ENCODE results near the gene GRK2. TPM values are rescaled to one million over a fixed set of nuclear protein-coding genes. Genes with fewer than 3 reads are reported as not detected.
A peak's percentile ranks its signal among the peaks of the same experiment; 100 is the strongest.
"Not testable (repeated sequence)": the region's sequence is repeated elsewhere in the genome, so short reads cannot be mapped to it uniquely, and the experiment has no call there.

The GRK2 gene
- polyA plus RNA-seq, 5 donors: 43.6 to 75.6 (median 57.5) TPM

GRCh38 chr11:67311051-67311555 is 44.8 kb downstream of the GRK2 start:
- no peak for DNase-seq

DNA sequence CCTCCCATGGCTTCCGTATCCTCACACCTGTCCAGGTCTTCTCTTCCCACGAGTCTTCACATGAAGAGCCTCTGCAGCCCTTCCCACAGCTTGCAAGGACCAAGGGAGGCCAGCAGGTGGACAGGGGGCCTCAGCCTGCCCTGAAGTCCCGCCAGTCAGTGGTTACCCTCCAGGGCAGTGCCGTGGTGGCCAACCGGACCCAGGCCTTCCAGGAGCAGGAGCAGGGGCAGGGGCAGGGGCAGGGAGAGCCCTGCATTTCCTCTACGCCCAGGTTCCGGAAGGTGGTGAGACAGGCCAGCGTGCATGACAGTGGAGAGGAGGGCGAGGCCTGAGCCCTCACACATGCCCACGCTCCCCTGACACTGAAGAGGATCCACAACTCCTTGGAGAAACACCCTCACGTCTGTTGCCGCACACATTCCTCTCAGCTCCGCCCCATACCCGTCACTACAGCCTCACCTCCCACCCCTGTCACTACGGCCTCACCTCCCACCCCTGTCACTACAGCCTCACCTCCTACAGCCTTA is 45.3 kb downstream of the GRK2 start:
- no peak for DNase-seq

- no peak for DNase-seq
Measured at GRCh38 chr11:67312187-67313021, 46.1 kb downstream of the GRK2 start.

GRCh38 chr11:67313125-67313890 is 47.0 kb downstream of the GRK2 start:
- no peak for DNase-seq

- no peak for DNase-seq
Measured at GRCh38 chr11:67314218-67314617, 47.9 kb downstream of the GRK2 start.

GRCh38 chr11:67315325-67315909 is 49.1 kb downstream of the GRK2 start:
- DNase-seq: no peak

DNA sequence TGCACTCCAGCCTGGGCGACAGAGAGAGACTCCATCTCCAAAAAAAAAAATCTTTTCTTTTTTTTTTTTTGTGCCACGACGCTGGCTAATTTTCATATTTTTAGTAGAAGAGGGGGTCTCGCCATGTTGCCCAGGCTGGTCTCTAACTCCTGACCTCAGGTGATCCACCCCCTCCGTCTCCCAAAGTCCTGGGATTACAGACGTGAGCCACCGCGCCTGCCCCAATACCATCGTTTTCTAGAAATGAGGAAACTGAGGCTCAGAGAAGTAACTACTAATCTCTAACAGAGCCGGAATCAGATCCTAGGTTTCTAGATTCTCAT is 50.6 kb downstream of the GRK2 start:
- DNase-seq: no peak

DNA sequence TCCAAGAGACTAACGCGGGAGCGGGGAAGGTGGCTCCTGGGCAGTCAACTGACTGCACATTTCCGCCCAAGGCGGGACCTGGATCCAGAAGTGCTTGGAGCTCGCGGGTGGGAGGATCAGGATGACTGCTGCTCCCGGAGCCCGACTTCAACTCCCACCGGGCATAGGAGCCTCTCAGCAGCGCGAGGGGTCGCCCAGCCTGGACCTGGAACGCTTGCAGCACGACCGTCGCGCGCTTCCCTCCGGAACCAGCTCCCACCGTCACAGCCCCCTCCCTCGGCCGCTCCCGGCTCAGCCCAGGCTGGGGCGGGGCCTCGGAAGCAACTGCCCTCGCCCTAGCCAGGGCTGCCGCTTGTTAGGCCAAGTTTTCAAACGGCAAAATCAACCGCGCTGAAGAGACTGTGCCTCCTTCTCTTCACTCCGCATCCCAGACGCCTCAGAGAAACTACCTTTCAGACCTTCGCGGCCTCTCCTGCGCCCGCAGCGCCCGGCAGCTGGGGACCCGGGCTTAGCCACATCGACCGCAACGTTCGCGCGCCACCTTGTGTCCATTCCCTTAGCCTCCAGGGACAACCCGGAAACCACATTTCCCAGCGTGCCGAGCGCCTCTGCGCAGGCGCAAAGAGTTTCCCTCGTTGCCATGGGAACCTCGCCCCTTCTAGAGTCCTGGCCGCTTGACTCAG is 51.1 kb downstream of the GRK2 start:
- peak; percentile 96 to 97 for DNase-seq

DNA sequence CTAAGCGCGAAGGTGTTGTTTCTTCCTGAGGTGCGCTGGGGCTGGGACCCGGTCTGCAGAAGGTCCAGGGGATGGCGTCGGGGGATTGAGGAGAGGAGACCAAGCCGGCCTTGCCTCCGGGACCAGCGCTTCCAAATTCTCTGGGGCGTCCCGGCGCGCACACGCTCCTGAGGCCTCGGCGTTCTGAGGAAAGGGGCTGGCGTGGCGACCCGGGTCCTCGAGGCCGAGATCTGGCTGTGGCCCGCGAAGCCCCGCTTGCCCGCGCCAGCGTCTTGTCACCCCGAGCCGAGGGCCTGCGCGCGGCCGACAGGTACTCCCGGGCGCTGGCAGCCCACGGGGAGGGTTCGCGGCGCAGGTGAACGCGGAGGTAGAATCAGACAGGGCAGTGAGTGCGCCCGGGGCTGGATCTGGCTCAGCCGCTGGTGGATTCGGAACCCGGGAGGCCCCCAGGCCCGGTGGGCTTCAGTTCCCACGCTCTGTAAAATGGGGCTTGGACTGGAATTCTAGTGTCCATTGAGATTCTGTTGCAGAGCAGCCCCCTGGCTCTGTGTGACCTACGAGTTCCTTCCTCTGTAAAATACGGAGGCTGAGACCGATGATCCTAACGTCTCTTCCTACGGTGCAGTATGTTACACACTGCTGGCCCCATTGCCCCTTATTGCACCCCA is 51.7 kb downstream of the GRK2 start:
- no peak for DNase-seq

GRCh38 chr11:67318876-67319275 is 52.6 kb downstream of the GRK2 start:
- DNase-seq: not testable (repeated sequence)

GRCh38 chr11:67320011-67320410 is 53.7 kb downstream of the GRK2 start:
- DNase-seq: no peak

DNA sequence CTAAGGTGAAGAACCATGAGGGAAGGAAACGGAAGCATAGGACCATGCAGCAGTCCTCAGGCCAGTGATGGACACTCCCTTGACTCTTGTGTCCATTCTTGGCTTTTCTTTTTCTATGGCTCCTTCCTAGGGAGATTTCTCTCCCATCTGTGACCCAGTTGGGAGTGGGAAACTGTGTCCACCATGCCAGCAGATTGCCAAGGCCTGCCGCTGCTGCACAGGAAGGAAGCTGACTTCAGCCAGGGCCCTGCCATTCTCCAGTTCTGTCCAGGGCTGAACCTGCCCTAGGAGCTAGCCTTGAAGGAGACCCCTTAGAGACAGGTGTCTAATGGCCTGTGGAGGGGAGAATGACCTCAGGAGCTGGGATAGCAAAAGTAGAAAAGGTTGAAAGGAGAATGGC is 54.4 kb downstream of the GRK2 start:
- DNase-seq: no peak

- DNase-seq: no peak
Measured at GRCh38 chr11:67321313-67321871, 55.1 kb downstream of the GRK2 start.

- DNase-seq: no peak
Measured at GRCh38 chr11:67322049-67322448, 55.8 kb downstream of the GRK2 start.

DNA sequence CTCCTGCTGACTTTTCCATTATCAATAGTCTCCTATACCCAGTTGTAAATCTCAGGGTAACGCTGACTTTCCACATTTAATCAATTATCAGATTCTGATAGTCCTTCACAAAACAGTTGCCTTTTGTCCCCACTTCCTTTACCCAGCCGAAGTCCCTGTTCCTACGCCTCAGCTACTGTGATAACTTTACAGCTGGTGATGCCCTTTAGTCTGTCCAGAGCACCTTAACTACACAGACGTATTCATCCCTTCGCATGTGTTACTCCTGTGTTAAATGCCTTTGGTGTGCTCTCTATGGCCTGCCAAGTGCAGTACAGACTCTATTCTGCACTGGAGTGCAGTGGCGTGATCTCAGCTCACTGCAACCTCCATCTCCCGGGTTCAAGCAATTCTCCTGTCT is 57.3 kb downstream of the GRK2 start:
- no peak for DNase-seq

DNA sequence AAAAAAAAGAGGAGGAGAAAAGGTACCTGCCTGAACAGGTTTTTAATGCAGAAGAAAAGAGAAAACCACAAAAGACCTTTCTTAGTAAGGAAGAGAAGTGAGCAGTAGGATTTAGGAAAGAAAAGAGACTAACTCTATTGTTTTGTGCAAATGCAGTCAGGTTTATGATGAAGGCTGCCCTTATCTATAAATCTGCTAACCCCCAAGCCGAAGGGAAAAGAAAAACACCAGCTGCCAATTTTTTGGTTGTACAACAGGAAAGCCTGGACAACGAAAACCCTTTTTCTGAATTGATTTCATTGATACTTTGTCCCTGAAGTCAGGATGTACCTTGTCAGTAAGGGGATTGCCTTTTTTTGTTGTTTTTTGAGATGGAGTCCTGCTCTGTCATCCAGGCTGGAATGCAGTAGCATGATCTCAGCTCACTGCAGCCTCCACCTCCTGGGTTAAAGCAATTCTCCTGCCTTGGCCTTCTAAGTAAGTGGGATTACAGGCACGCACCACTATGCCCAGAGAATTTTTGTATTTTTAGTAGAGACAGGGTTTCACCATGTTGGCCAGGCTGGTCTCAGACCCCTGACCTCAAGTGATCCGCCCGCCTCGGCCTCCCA is 65.9 kb downstream of the GRK2 start:
- no peak for DNase-seq
